GM21576 (cell line): Measurements from ENCODE around the gene COL9A2.

Source experiments
- ATAC-seq: cut with Tn5 transposase; IDR thresholded peaks from one replicate; pipeline ENCODE4 v1.9.1; 2021; ENCODE audit warnings: mild to moderate bottlenecking, moderate library complexity; ENCODE audit not compliant: unreplicated experiment

COL9A2 gene

GRCh38 chr1:40305451-40305850, 11.6 kb downstream of the COL9A2 start:
- no peak for ATAC-seq

DNA sequence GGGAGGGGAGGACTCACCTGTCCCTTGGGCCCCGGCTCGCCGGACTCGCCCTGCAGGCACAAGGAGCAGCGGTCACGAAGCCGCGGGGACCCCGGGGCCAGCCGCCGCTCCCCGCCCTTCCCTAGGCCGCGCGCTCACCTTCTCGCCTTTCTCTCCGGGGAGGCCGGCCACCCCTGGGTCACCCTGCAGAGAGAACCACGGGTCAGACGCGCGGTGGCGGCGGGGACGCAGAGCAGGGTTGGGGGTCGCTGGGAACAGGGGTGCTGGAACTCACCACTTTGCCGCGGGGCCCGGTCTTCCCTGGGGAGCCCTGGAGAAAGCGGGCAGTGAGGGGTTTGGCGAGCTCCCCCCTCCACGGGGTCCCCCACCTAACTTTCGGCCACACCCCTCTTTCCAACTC, 13.3 kb downstream of the COL9A2 start:
- ATAC-seq = no peak

GRCh38 chr1:40303051-40303771, 13.9 kb downstream of the COL9A2 start:
- ATAC-seq = no peak

DNA sequence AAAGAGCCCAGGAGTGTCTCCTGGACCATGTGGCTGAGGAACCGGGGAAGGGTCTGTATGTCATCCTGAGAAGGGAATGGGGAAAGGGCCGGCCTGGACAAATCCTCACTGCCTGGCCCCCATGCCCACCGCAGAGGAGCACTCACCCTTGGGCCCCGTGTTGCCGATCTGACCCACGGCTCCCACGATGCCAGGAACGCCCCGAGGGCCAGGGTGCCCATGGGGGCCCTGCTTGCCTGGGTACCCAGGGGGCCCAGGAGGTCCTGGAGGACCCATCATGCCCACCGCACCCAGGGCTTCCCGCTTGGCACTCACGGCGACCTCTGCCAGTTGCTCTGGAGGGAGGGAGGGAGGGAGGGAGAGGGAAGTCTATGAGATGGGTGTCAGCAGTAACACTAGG, 14.6 kb downstream of the COL9A2 start:
- ATAC-seq = no peak

GRCh38 chr1:40301541-40302299, 15.4 kb downstream of the COL9A2 start:
- no peak for ATAC-seq

- ATAC-seq = no peak
These were observed 16.0 kb downstream of the COL9A2 start for GRCh38 chr1:40301066-40301465.

DNA sequence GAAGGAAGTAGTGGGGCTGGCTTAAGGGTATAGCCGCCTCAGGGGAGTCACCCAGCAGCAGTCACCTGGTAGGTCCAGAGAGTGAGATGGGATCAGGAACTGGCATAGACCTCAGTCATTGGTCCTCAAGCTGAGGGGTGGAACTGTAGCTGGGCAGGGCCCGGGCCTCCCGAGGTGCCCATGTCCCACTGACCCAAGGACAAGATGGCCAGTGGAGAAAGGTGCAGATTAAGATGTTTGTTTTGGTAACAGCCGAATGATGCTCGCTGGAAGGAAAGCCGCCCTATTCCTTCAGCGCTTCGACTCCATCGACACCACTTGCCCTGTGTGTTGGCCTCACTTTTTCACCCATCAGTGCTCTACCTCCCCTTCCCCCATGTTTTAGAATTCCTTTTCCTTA, 16.4 kb downstream of the COL9A2 start:
- ATAC-seq = no peak

GRCh38 chr1:40300249-40300567, 16.9 kb downstream of the COL9A2 start:
- no peak for ATAC-seq

GRCh38 chr1:40299366-40300248, 17.5 kb downstream of the COL9A2 start:
- ATAC-seq = no peak

- ATAC-seq = no peak
These were observed 25.8 kb downstream of the COL9A2 start for GRCh38 chr1:40291293-40291692.

DNA sequence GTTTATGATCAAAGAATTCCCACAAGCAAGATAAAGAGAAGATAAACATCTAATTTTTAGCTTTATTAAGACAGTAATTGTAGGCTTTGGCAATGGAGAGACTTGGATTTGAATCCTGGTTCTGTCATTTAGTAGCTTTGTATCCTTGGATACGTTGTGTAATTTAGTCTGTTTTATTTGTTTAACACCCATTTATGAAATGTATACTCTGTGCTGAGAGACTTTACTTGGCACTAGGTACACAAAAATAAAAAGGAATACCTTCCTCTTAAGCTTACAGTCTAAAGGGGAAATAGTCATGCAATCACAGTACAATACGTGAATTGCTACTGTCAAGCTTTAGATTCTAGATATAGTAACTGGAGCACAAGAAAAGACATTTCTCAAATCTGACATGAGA, 35.2 kb downstream of the COL9A2 start:
- ATAC-seq = no peak

DNA sequence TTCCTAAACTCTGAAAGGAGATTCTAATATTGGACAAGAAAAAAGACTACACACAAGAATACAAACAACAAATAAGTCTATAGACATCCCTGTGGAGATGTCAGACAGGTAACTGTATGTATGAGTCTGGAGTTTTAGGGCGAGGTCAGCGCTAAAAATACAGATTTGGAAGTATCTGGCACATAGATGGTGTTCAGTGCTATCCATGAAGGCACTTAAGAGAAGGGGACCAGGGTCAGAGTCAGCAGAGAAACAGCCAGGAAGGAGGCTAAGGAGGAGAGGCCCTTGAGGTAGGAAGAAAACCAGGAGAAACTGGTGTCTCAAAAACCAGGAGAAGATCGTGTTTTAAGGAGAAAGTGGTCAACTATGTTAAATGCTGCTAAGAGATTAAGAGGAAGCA, 41.0 kb downstream of the COL9A2 start:
- ATAC-seq = no peak

DNA sequence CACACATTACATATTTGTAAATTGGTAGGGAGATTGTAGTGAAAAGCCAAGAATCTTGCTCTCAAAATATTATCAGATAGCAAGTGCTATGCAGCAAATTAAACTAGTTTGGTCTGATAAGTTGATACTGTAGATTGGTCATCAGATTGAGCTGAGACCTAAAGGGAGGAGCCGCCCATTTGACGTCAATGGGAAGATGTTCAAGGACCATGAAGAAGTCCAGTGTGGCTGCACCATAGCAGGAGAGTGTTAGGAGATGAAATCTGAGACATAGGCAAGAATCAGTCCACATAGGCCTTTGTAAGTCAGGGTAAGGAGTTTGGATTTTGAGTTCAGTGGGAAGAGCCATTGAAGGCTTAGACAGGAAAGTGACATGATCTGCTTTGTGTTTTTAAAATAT, 42.8 kb downstream of the COL9A2 start:
- no peak for ATAC-seq

- no peak for ATAC-seq
These were observed 43.4 kb downstream of the COL9A2 start for GRCh38 chr1:40273547-40274166.

DNA sequence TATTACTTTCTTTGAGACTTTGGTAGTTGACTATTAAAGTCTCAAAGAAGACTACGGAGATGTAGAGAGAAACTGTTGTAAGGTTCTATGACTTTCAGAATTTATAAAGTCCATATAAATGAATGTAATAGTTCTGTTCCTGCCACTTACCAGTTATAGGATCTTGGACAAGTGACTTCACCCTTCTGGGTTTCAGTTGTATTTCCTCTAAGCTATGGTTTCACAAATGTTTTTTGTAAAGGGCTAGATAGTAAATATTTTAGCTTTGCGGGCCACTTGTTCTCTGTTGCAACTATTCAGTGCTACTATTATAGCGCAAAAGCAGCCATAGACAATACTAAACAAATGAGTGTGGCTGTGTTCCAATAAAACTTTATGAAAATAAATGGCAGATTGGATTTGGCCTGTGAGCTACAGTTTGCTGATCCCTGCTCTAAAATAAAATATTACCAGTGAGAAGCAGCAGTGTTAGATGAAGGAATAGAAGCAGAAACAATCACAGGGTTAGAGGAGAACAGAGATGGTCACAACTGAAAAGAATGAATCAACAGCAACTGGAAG, 44.4 kb downstream of the COL9A2 start:
- no peak for ATAC-seq

DNA sequence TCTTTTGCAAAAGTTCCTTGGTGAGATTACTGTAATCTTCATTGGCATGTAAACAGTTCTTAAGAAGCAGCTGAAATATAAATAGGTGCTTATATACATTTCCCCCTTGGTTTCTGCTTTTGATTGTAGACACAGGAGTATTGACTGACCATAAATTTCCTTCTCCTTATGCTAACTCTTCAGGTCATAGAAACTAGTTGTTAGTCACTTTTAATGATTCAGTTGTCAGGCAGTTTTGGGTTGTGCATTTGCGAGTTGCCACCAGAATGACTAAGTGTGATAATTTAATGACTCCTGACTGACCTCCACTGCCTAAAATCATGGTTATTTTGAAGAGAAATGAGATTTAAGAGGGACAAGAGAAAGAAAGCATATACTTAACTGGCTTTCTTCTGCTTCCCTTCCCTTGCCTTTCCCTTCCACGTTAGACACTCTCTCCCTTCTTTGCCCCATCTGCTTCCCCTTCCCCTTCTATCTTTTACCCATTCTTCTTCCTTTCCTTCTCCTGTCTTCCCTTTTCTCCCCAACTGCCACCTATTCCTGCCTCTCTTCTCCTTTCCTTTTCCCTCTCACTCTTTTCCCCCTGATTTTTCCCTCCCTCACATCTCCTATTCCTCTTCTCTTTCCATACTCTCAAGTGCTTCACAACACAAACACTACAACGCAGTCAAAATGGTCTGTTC, 46.8 kb downstream of the COL9A2 start:
- no peak for ATAC-seq

DNA sequence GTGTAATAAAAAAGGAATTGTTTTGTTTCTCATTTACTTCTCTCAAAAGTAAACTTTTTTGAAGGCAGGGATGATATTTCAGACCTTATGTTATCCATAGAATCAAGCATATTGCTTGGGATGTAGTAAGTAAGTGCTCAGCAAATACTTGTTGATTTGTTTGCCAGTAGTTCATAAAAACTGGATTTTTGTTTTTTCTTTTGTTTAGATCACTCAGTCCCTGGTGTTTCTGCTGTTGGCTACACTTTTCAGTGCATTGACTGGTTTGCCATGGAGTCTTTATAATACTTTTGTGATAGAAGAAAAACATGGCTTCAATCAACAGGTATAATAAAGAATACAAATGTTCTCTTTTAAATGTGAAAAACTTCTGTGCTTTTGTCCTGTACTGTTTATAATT, 48.9 kb downstream of the COL9A2 start:
- ATAC-seq = no peak

- no peak for ATAC-seq
These were observed 49.3 kb downstream of the COL9A2 start for GRCh38 chr1:40267767-40268187.

GRCh38 chr1:40266786-40267535, 50.1 kb downstream of the COL9A2 start:
- ATAC-seq = no peak

GRCh38 chr1:40265919-40266318, 51.2 kb downstream of the COL9A2 start:
- no peak for ATAC-seq
